Measurements from ENCODE around the gene TEAD4.

TEAD4 gene

DNA sequence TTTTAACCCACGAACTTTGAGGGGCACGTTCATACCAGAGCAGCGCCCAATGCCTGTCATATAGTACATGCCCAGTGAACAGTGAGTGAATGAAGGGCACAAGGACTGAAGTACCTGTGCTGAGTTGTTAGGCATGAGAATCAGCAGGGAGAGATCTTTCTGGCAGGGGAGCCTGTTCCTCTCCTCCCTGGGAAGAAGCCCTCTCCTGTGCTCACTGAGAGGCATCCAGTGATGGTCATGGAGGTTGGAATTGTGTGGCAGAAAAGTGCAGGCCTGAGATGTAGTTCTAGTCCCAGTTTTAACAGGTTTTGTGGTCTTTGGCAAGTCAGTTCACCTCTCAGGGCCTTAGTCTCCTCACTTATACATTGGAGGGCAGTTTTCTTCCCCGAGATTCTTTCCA lies 20.6 kb downstream of the TEAD4 start:
- no peak overlapping the region for H3K27ac ChIP-seq (ENCODE audit: low read depth, low read length)
- no peaks in the 10 kb centered on the region for H3F3A ChIP-seq (ENCODE audit: insufficient read depth)
- no peaks in the 10 kb centered on the region for H3K9me3 ChIP-seq (ENCODE audit: insufficient read depth, low read length)
- no peak for TF ChIP-seq EZH2phosphoT487 (conservative IDR thresholded peaks at IDR 0.05; ENCODE audit: low read length)
- TF ChIP-seq, protein P1, sequence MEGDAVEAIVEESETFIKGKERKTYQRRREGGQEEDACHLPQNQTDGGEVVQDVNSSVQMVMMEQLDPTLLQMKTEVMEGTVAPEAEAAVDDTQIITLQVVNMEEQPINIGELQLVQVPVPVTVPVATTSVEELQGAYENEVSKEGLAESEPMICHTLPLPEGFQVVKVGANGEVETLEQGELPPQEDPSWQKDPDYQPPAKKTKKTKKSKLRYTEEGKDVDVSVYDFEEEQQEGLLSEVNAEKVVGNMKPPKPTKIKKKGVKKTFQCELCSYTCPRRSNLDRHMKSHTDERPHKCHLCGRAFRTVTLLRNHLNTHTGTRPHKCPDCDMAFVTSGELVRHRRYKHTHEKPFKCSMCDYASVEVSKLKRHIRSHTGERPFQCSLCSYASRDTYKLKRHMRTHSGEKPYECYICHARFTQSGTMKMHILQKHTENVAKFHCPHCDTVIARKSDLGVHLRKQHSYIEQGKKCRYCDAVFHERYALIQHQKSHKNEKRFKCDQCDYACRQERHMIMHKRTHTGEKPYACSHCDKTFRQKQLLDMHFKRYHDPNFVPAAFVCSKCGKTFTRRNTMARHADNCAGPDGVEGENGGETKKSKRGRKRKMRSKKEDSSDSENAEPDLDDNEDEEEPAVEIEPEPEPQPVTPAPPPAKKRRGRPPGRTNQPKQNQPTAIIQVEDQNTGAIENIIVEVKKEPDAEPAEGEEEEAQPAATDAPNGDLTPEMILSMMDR (IDR thresholded peaks at IDR 0.05; ENCODE audit: insufficient read depth, low read length, poor library complexity, severe bottlenecking) = no peak
- H3K27me3 ChIP-seq (ENCODE audit: low read length) = no peaks in the 10 kb centered on the region
- H3K79me2 ChIP-seq (ENCODE audit: insufficient read depth, low read length) = no peaks in the 10 kb centered on the region
- H3K36me3 ChIP-seq (ENCODE audit: low read length) = no peaks in the 10 kb centered on the region
- H3K4me3 ChIP-seq (ENCODE audit: insufficient read depth, low read length, poor library complexity, severe bottlenecking) = no peak overlapping the region
- H4K20me1 ChIP-seq (ENCODE audit: low read depth, low read length) = no peaks in the 10 kb centered on the region
- no peak overlapping the region for H3K4me2 ChIP-seq (ENCODE audit: low read depth, low read length, poor library complexity, severe bottlenecking)
- H3K9ac ChIP-seq (ENCODE audit: low read length) = no peak overlapping the region
- no peak overlapping the region for H2AFZ ChIP-seq (ENCODE audit: low read depth, low read length, severe bottlenecking)
- no peaks in the 10 kb centered on the region for H3K9me2 ChIP-seq (replicated peaks; ENCODE audit: insufficient read depth, low read length)

DNA sequence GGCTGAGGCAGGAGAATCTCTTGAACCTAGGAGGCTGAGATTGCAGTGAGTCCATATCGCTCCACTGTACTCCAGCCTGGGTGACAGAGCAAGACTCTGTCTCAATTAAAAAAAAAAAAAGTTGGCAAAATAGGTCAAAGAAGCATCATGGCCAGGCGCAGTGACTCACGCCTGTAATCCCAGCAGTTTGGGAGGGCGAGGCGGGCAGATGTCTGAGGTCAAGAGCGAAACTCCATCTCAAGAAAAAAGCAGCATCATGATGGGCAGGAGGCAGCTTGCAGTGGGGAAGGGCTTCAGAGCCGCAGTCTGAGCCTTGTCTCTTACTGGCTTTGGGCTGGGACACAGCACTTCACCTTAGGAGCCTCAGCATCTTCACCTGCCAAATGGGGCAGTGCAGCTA lies 21.4 kb downstream of the TEAD4 start:
- Histone ChIP-seq H3K9me2 (replicated peaks; ENCODE audit: insufficient read depth, low read length) (no peaks in the 10 kb centered on the region), H3K4me3 (ENCODE audit: insufficient read depth, low read length, poor library complexity, severe bottlenecking) (no peak overlapping the region), H4K20me1 (ENCODE audit: low read depth, low read length) (no peaks in the 10 kb centered on the region), H3K9me3 (ENCODE audit: insufficient read depth, low read length) (no peaks in the 10 kb centered on the region), H3K27me3 (ENCODE audit: low read length) (no peaks in the 10 kb centered on the region), H3K9ac (ENCODE audit: low read length) (no peak overlapping the region), H3K36me3 (ENCODE audit: low read length) (no peaks in the 10 kb centered on the region), H2AFZ (ENCODE audit: low read depth, low read length, severe bottlenecking) (no peak overlapping the region), H3F3A (ENCODE audit: insufficient read depth) (no peaks in the 10 kb centered on the region), H3K4me2 (ENCODE audit: low read depth, low read length, poor library complexity, severe bottlenecking) (no peak overlapping the region), H3K27ac (ENCODE audit: low read depth, low read length) (no peak overlapping the region), H3K79me2 (ENCODE audit: insufficient read depth, low read length) (no peaks in the 10 kb centered on the region)
- no peak for TF ChIP-seq EZH2phosphoT487 (conservative IDR thresholded peaks at IDR 0.05; ENCODE audit: low read length)
- TF ChIP-seq, protein P1 (IDR thresholded peaks at IDR 0.05; ENCODE audit: insufficient read depth, low read length, poor library complexity, severe bottlenecking) = no peak

DNA sequence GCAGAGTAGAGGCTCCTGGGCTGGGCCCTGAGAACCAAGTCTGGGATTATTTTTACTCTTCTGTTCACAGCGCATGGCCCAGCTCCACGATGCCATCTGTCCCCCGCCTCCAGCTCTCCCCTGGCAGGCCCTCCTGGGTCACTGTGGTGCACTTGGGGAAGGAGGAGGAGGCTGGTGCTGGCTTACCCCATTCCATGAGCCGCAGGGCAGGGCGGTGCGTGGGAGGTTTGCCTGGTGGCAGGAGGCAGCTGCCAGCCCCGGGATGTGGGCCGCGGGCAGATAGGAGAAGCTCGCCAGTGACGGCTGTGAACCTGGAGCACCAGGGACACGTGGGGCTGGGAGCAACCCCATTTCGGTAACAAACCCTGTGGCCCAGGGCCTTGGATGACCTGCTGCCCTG lies 23.2 kb downstream of the TEAD4 start:
- H3K27me3 ChIP-seq (ENCODE audit: low read length) = no peaks in the 10 kb centered on the region
- no peaks in the 10 kb centered on the region for H3K9me3 ChIP-seq (ENCODE audit: insufficient read depth, low read length)
- no peak overlapping the region for H3K9ac ChIP-seq (ENCODE audit: low read length)
- no peaks in the 10 kb centered on the region for H4K20me1 ChIP-seq (ENCODE audit: low read depth, low read length)
- no peaks in the 10 kb centered on the region for H3F3A ChIP-seq (ENCODE audit: insufficient read depth)
- H3K27ac ChIP-seq (ENCODE audit: low read depth, low read length) = no peak overlapping the region
- no peaks in the 10 kb centered on the region for H3K9me2 ChIP-seq (replicated peaks; ENCODE audit: insufficient read depth, low read length)
- H3K79me2 ChIP-seq (ENCODE audit: insufficient read depth, low read length) = no peaks in the 10 kb centered on the region
- TF ChIP-seq, protein P1 (IDR thresholded peaks at IDR 0.05; ENCODE audit: insufficient read depth, low read length, poor library complexity, severe bottlenecking) = no peak
- no peak for TF ChIP-seq EZH2phosphoT487 (conservative IDR thresholded peaks at IDR 0.05; ENCODE audit: low read length)
- no peaks in the 10 kb centered on the region for H3K36me3 ChIP-seq (ENCODE audit: low read length)
- H3K4me2 ChIP-seq (ENCODE audit: low read depth, low read length, poor library complexity, severe bottlenecking) = no peak overlapping the region
- no peak overlapping the region for H2AFZ ChIP-seq (ENCODE audit: low read depth, low read length, severe bottlenecking)
- H3K4me3 ChIP-seq (ENCODE audit: insufficient read depth, low read length, poor library complexity, severe bottlenecking) = no peak overlapping the region
